Ovary (tissue), 1 donor: ENCODE data around the gene HERC4.

ENCODE experiments used
- EP300 ChIP-seq: sonication (generic); formaldehyde crosslinking; IDR thresholded peaks from one replicate; pipeline ENCODE4 v1.6.1; 2017; ENCODE audit warnings: antibody characterized with exemption
- POLR2A ChIP-seq: fragments of 450-650 bp; IDR thresholded peaks from one replicate; pipeline ENCODE4 v1.6.1; 2017; ENCODE audit warnings: antibody characterized with exemption, mild to moderate bottlenecking, moderate library complexity

GRCh38 chr10:68080853-68081431 is 5.9 kb upstream of the HERC4 start:
- TF ChIP-seq EP300 (no peak), POLR2A (no peak)
